A172 (cell line): ENCODE data around the gene LMO2. TPM values are rescaled to one million over a fixed set of nuclear protein-coding genes. Genes with fewer than 3 reads are reported as not detected.
"Not testable (repeated sequence)": the region's sequence is repeated elsewhere in the genome, so short reads cannot be mapped to it uniquely, and the experiment has no call there.

Source experiments
- DNase-seq: peaks from one replicate; pipeline ENCODE4 v3.0.0-alpha.2; 2015; ENCODE audit warnings: low spot score
- total RNA-seq: library from RNA; depleted of rRNA; stranded (reverse); fragments of >200 nt; shearing (Covaris generic); gene quantifications from 2 replicates; pipeline ENCODE4 v1.2.3, GENCODE V29; 2014

The LMO2 gene
- total RNA-seq, 1 experiment from 2014 or later = 0.98 TPM

- no peak for DNase-seq
These were observed 29.8 kb downstream of the LMO2 start for GRCh38 chr11:33861941-33862589.

- no peak for DNase-seq
These were observed 30.5 kb downstream of the LMO2 start for GRCh38 chr11:33861386-33861785.

- no peak for DNase-seq
These were observed 30.9 kb downstream of the LMO2 start for GRCh38 chr11:33860926-33861325.

- DNase-seq = no peak
These were observed 32.6 kb downstream of the LMO2 start for GRCh38 chr11:33859306-33859705.

GRCh38 chr11:33857933-33858371, 33.9 kb downstream of the LMO2 start:
- peak; percentile 58 for DNase-seq

- no peak for DNase-seq
These were observed 36.4 kb downstream of the LMO2 start for GRCh38 chr11:33855500-33855899.

- DNase-seq = no peak
These were observed 43.0 kb downstream of the LMO2 start for GRCh38 chr11:33848717-33849390.

- DNase-seq = no peak
These were observed 44.6 kb downstream of the LMO2 start for GRCh38 chr11:33847251-33847650.

GRCh38 chr11:33844236-33844635, 47.6 kb downstream of the LMO2 start:
- no peak for DNase-seq

GRCh38 chr11:33843018-33843417, 48.9 kb downstream of the LMO2 start:
- DNase-seq = no peak

- DNase-seq = no peak
These were observed 49.5 kb downstream of the LMO2 start for GRCh38 chr11:33842236-33842915.

GRCh38 chr11:33838234-33838633, 53.6 kb downstream of the LMO2 start:
- DNase-seq = not testable (repeated sequence)

- DNase-seq = not testable (repeated sequence)
These were observed 54.5 kb downstream of the LMO2 start for GRCh38 chr11:33837334-33837733.

- peak; percentile 92 for DNase-seq
These were observed 56.6 kb downstream of the LMO2 start for GRCh38 chr11:33835143-33835878.

GRCh38 chr11:33832676-33833075, 59.2 kb downstream of the LMO2 start:
- no peak for DNase-seq

- peak; percentile 8 for DNase-seq
These were observed 60.8 kb downstream of the LMO2 start for GRCh38 chr11:33830903-33831648.

- peak; percentile 57 for DNase-seq
These were observed 62.3 kb downstream of the LMO2 start for GRCh38 chr11:33829430-33830141.

- no peak for DNase-seq
These were observed 63.1 kb downstream of the LMO2 start for GRCh38 chr11:33828604-33829429.

- DNase-seq = no peak
These were observed 64.7 kb downstream of the LMO2 start for GRCh38 chr11:33827206-33827605.
